ENCODE measurements around the gene TAF6L. TPM values are rescaled to one million over a fixed set of nuclear protein-coding genes. Genes with fewer than 3 reads are reported as not detected.

Gene TAF6L
- polyA plus RNA-seq, 3 donors = 5.1 to 35.5 (median 5.3) TPM

- no peaks in the 10 kb centered on the region for H3K27me3 ChIP-seq (ENCODE audit: control insufficient read depth in 2 of 2, insufficient read depth in 2 of 2, low read length in 2 of 2)
- Mint-ChIP-seq H3K36me3 (peaks cover 53 to 64% of the 10 kb centered on the region in 2 donors), H3K4me1 (peaks cover 43% of the 10 kb centered on the region), H3K27me3 (ENCODE audit: low read depth in 3 of 3) (no peaks in the 10 kb centered on the region), H3K4me3 (peak within 1 kb of the TSS; percentile 83 to 89), H3K9me3 (no peaks in the 10 kb centered on the region), H3K27ac (peak within 1 kb of the TSS; percentile 82 to 95 (median 92))
- peaks cover 62 to 68% of the 10 kb centered on the region in 2 donors for H3K36me3 ChIP-seq (replicated peaks in 1 of 2; ENCODE audit: control insufficient read depth in 1 of 2, insufficient read depth in 2 of 2, low read length in 2 of 2)
- peak; percentile 70 to 75 (median 72) for DNase-seq
- peak within 1 kb of the TSS; percentile 76 for H3K9ac ChIP-seq (ENCODE audit: insufficient read depth, low read length, poor library complexity, severe bottlenecking)
- under 1% methylated on average over 51 of the region's 58 CpGs for WGBS (ENCODE audit: insufficient coverage)
- TF ChIP-seq, protein P1, sequence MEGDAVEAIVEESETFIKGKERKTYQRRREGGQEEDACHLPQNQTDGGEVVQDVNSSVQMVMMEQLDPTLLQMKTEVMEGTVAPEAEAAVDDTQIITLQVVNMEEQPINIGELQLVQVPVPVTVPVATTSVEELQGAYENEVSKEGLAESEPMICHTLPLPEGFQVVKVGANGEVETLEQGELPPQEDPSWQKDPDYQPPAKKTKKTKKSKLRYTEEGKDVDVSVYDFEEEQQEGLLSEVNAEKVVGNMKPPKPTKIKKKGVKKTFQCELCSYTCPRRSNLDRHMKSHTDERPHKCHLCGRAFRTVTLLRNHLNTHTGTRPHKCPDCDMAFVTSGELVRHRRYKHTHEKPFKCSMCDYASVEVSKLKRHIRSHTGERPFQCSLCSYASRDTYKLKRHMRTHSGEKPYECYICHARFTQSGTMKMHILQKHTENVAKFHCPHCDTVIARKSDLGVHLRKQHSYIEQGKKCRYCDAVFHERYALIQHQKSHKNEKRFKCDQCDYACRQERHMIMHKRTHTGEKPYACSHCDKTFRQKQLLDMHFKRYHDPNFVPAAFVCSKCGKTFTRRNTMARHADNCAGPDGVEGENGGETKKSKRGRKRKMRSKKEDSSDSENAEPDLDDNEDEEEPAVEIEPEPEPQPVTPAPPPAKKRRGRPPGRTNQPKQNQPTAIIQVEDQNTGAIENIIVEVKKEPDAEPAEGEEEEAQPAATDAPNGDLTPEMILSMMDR (IDR thresholded peaks at IDR 0.05) = no peak
- peak within 1 kb of the TSS; percentile 78 for H3K4me2 ChIP-seq (replicated peaks; ENCODE audit: extremely low read depth, low read length, poor library complexity, severe bottlenecking)
- H3K79me2 ChIP-seq (ENCODE audit: insufficient read depth, low read length) = peaks cover 84% of the 10 kb centered on the region
- H2AFZ ChIP-seq (ENCODE audit: insufficient read depth, low read depth, low read length, poor library complexity, severe bottlenecking) = peak within 1 kb of the TSS; percentile 65
- peak within 1 kb of the TSS; percentile 45 to 91 (median 84) for H3K4me3 ChIP-seq (replicated peaks in 1 of 3; ENCODE audit: low read depth in 2 of 3, low read length in 3 of 3)
- peaks cover 27 to 57% of the 10 kb centered on the region in 2 donors for H3K4me1 ChIP-seq (ENCODE audit: control insufficient read depth in 1 of 2, insufficient read depth in 2 of 2, low read length in 2 of 2)
- H4K20me1 ChIP-seq (ENCODE audit: insufficient read depth, low read length) = peaks cover 52% of the 10 kb centered on the region
- peak within 1 kb of the TSS; percentile 77 to 78 for H3K27ac ChIP-seq (ENCODE audit: low read depth in 1 of 2, low read length in 2 of 2)
- H3K9me3 ChIP-seq (replicated peaks in 1 of 2; ENCODE audit: control insufficient read depth in 1 of 2, insufficient read depth in 1 of 2, low read length in 2 of 2) = no peaks in the 10 kb centered on the region
- intact Hi-C loops (cut with micrococcal nuclease) = no loop called here
These were observed 20.5 kb downstream of the TAF6L start, which contains the start of gene TMEM223 for GRCh38 chr11:62791501-62792201. Gene TMEM223 (minus strand): TSS chr11:62792006. CDS start chr11:62791994, 12 bp downstream.

DNA sequence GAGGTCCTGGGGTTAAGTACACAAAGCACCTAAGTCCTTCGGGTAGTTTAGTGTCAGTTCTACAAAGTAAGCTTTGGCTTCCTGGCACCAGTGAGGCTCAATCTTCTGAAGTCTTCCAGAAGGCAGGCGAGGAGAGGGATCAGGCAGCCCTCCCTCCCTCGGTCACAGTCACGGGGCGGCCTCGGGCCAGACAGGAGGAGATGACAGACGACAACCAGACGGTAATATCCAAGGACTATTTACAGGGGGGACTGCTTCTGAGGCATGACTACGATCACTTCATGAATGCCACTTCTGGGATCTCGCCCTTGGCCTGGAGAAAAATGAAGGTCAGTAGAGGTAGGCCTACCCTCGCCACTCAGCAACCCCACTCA is 21.0 kb downstream of the TAF6L start:
- peaks cover 84% of the 10 kb centered on the region for H3K79me2 ChIP-seq (ENCODE audit: insufficient read depth, low read length)
- H3K27me3 ChIP-seq (ENCODE audit: control insufficient read depth in 2 of 2, insufficient read depth in 2 of 2, low read length in 2 of 2) = no peaks in the 10 kb centered on the region
- whole genome bisulfite sequencing (ENCODE audit: insufficient coverage) = 8% methylated on average over 7 of the region's 11 CpGs
- TF ChIP-seq, protein P1 (IDR thresholded peaks at IDR 0.05) = no peak
- peak overlapping the region; percentile 32 to 77 for H3K27ac ChIP-seq (ENCODE audit: low read depth in 1 of 2, low read length in 2 of 2)
- peak in 1 of 3 donors; percentile 20 for DNase-seq
- H3K36me3 ChIP-seq (replicated peaks in 1 of 2; ENCODE audit: control insufficient read depth in 1 of 2, insufficient read depth in 2 of 2, low read length in 2 of 2) = peaks cover 67 to 74% of the 10 kb centered on the region in 2 donors
- H4K20me1 ChIP-seq (ENCODE audit: insufficient read depth, low read length) = peaks cover 57% of the 10 kb centered on the region
- Mint-ChIP-seq H3K27ac (peak overlapping the region; percentile 82 to 95 (median 92)), H3K9me3 (no peaks in the 10 kb centered on the region), H3K27me3 (ENCODE audit: low read depth in 3 of 3) (no peaks in the 10 kb centered on the region), H3K36me3 (peaks cover 59 to 69% of the 10 kb centered on the region in 2 donors), H3K4me3 (peak overlapping the region; percentile 83 to 89), H3K4me1 (peaks cover 43% of the 10 kb centered on the region)
- H3K9me3 ChIP-seq (replicated peaks in 1 of 2; ENCODE audit: control insufficient read depth in 1 of 2, insufficient read depth in 1 of 2, low read length in 2 of 2) = no peaks in the 10 kb centered on the region
- H3K4me3 ChIP-seq (replicated peaks in 1 of 3; ENCODE audit: low read depth in 2 of 3, low read length in 3 of 3) = peak overlapping the region in 1 of 3 experiments; percentile 84
- H3K9ac ChIP-seq (ENCODE audit: insufficient read depth, low read length, poor library complexity, severe bottlenecking) = peak overlapping the region; percentile 76
- H2AFZ ChIP-seq (ENCODE audit: insufficient read depth, low read depth, low read length, poor library complexity, severe bottlenecking) = no peak overlapping the region
- intact Hi-C loops (cut with micrococcal nuclease) = no loop called here
- peaks cover 27 to 57% of the 10 kb centered on the region in 2 donors for H3K4me1 ChIP-seq (ENCODE audit: control insufficient read depth in 1 of 2, insufficient read depth in 2 of 2, low read length in 2 of 2)
- peak overlapping the region; percentile 78 for H3K4me2 ChIP-seq (replicated peaks; ENCODE audit: extremely low read depth, low read length, poor library complexity, severe bottlenecking)

All from CD14-positive monocyte (primary cell).